NCI-H2196 treated with DMSO at 0.1 percent for 48 hours (cell line): Measurements from ENCODE around the gene AGBL1.

Experiments used
- DNase-seq: peaks from one replicate; lab custom pipeline; 2025; ENCODE audit not compliant: unreplicated experiment; lab: John Stamatoyannopoulos, UW

AGBL1 gene

GRCh38 chr15:86079508-86080266 is at the start of gene AGBL1:
TSS of gene AGBL1 (plus strand) at chr15:86079871.
- DNase-seq = no peak

GRCh38 chr15:86034904-86035303 is 44.8 kb upstream of the AGBL1 start:
- DNase-seq = no peak

GRCh38 chr15:86036243-86036642 is 43.4 kb upstream of the AGBL1 start:
- DNase-seq = no peak

- DNase-seq = no peak
These were observed 41.2 kb upstream of the AGBL1 start for GRCh38 chr15:86038491-86038890.

GRCh38 chr15:86040356-86041033 is 39.2 kb upstream of the AGBL1 start:
- no peak for DNase-seq

GRCh38 chr15:86041399-86041798 is 38.3 kb upstream of the AGBL1 start:
- DNase-seq = no peak

GRCh38 chr15:86042226-86042625 is 37.4 kb upstream of the AGBL1 start:
- DNase-seq = no peak

- no peak for DNase-seq
These were observed 34.7 kb upstream of the AGBL1 start for GRCh38 chr15:86044981-86045380.

- no peak for DNase-seq
These were observed 25.3 kb upstream of the AGBL1 start for GRCh38 chr15:86054338-86054737.

- DNase-seq = no peak
These were observed 24.0 kb upstream of the AGBL1 start for GRCh38 chr15:86055688-86056087.

GRCh38 chr15:86059851-86060250 is 19.8 kb upstream of the AGBL1 start:
- no peak for DNase-seq

- no peak for DNase-seq
These were observed 19.0 kb upstream of the AGBL1 start for GRCh38 chr15:86060674-86061073.

- DNase-seq = no peak
These were observed 18.1 kb upstream of the AGBL1 start for GRCh38 chr15:86061581-86061980.

- DNase-seq = no peak
These were observed 16.9 kb upstream of the AGBL1 start for GRCh38 chr15:86062646-86063243.

GRCh38 chr15:86063356-86064095 is 16.1 kb upstream of the AGBL1 start:
- DNase-seq = no peak

GRCh38 chr15:86064326-86064725 is 15.3 kb upstream of the AGBL1 start:
- no peak for DNase-seq

- no peak for DNase-seq
These were observed 13.4 kb upstream of the AGBL1 start for GRCh38 chr15:86066174-86066834.

GRCh38 chr15:86073281-86073680 is 6.4 kb upstream of the AGBL1 start:
- no peak for DNase-seq

GRCh38 chr15:86076468-86076867 is 3.2 kb upstream of the AGBL1 start:
- DNase-seq = no peak

- DNase-seq = no peak
These were observed 2.6 kb upstream of the AGBL1 start for GRCh38 chr15:86077070-86077469.

GRCh38 chr15:86080302-86080701 is 631 bp downstream of the AGBL1 start:
- no peak for DNase-seq
